Activated effector memory CD4-positive, alpha-beta T cell treated with Interleukin-2 at 50 U/mL for 16 hours (primary cell): ENCODE results near the gene HDAC7.

Source experiments
- DNase-seq: peaks from one replicate; pipeline ENCODE4 v3.0.0-alpha.2; 2020

The HDAC7 gene

GRCh38 chr12:47743311-47743860 lies 76.3 kb downstream of the HDAC7 start:
- no peak for DNase-seq

- DNase-seq = peak; percentile 55
Observed at GRCh38 chr12:47742253-47742825, 77.4 kb downstream of the HDAC7 start.

GRCh38 chr12:47741340-47741703 lies 78.4 kb downstream of the HDAC7 start:
- peak; percentile 76 for DNase-seq

GRCh38 chr12:47740606-47741339 lies 78.9 kb downstream of the HDAC7 start:
- no peak for DNase-seq

GRCh38 chr12:47739979-47740378 lies 79.7 kb downstream of the HDAC7 start:
- no peak for DNase-seq

GRCh38 chr12:47739297-47739696 lies 80.4 kb downstream of the HDAC7 start:
- no peak for DNase-seq

- no peak for DNase-seq
Observed at GRCh38 chr12:47737936-47738594, 81.6 kb downstream of the HDAC7 start.

GRCh38 chr12:47736877-47737676 lies 82.6 kb downstream of the HDAC7 start:
- no peak for DNase-seq

- DNase-seq = no peak
Observed at GRCh38 chr12:47736216-47736615, 83.5 kb downstream of the HDAC7 start.

- DNase-seq = no peak
Observed at GRCh38 chr12:47735649-47736048, 84.1 kb downstream of the HDAC7 start.

- no peak for DNase-seq
Observed at GRCh38 chr12:47734725-47735480, 84.8 kb downstream of the HDAC7 start.

GRCh38 chr12:47733142-47733541 lies 86.6 kb downstream of the HDAC7 start:
- no peak for DNase-seq
